NT2/D1 (cell line): ENCODE results near the gene GATC.

ENCODE experiments used
- YY1 ChIP-seq: IDR thresholded peaks from 2 replicates; pipeline ENCODE4 v1.6.1; 2011; ENCODE audit not compliant: insufficient read length, insufficient read depth
- ZNF274 ChIP-seq: IDR thresholded peaks from 2 replicates; pipeline ENCODE4 v1.6.1; 2011; ENCODE audit warnings: mild to moderate bottlenecking, low read depth, low read length

- TF ChIP-seq YY1 (no peak), ZNF274 (no peak)
Measured at GRCh38 chr12:120444676-120445075, 1.6 kb upstream of the GATC start.
